Thoracic aorta (tissue), 2 donors: ENCODE results near the gene LYRM4. TPM values are rescaled to one million over a fixed set of nuclear protein-coding genes. Genes with fewer than 3 reads are reported as not detected.

Experiments
- ATAC-seq: fragments of 150-250 bp; one replicate; pipeline ENCODE4 v1.8.0; 2017; ENCODE audit warnings: low read depth; ENCODE audit not compliant: insufficient number of reproducible peaks, low FRiP score
- DNase-seq: peaks from one replicate; pipeline ENCODE4 v3.0.0-alpha.2; 2020; ENCODE audit warnings: low spot score
- H3K27ac ChIP-seq, 2 donors: fragments of 200-600 bp; sonication (generic); 1 replicate in 1 of 2; 2 replicates in 1 of 2; pipeline ENCODE4 v1.5.1; 2016; ENCODE audit warnings: mild to moderate bottlenecking in 2 of 2, moderate library complexity in 2 of 2
- H3K27me3 ChIP-seq: fragments of 200-600 bp; sonication (generic); replicated peaks from 2 replicates; pipeline ENCODE4 v1.6.0; 2016; ENCODE audit warnings: mild to moderate bottlenecking; ENCODE audit not compliant: insufficient read depth
- H3K36me3 ChIP-seq: fragments of 200-600 bp; sonication (generic); one replicate; pipeline ENCODE4 v1.5.1; 2016
- H3K4me1 ChIP-seq, 2 donors: fragments of 200-600 bp; sonication (generic); 1 replicate in 1 of 2; 2 replicates in 1 of 2; pipeline versions ENCODE4 v1.5.1 to v1.6.0; 2016; ENCODE audit warnings: low read depth in 2 of 2, mild to moderate bottlenecking in 1 of 2; ENCODE audit not compliant: control insufficient read depth in 1 of 2
- H3K4me3 ChIP-seq: fragments of 200-600 bp; sonication (generic); 2 replicates; pipeline ENCODE4 v1.5.1; 2016; ENCODE audit warnings: mild to moderate bottlenecking
- H3K9me3 ChIP-seq: fragments of 200-600 bp; sonication (generic); 2 replicates; pipeline ENCODE4 v1.5.1; 2016
- CTCF ChIP-seq: fragments of 200-600 bp; sonication (generic); IDR thresholded peaks from one replicate; pipeline ENCODE4 v1.5.1; 2019; ENCODE audit warnings: antibody characterized with exemption
- total RNA-seq, 2 donors: library from RNA; depleted of rRNA; stranded (reverse); fragments of >200 nt; gene quantifications; one replicate each; pipeline versions ENCODE4 v1.1.0 to v1.2.3, GENCODE V29; 2016

Gene LYRM4
- total RNA-seq, 2 donors from 2014 or later = 6.9 to 27.2 TPM

GRCh38 chr6:5102267-5102970 lies 158.3 kb downstream of the LYRM4 start:
- no peak for DNase-seq
- Histone ChIP-seq H3K9me3 (no peaks in the 10 kb centered on the region), H3K27me3 (no peaks in the 10 kb centered on the region), H3K4me1 (no peaks in the 10 kb centered on the region), H3K4me3 (no peak overlapping the region), H3K36me3 (no peaks in the 10 kb centered on the region), H3K27ac (no peak overlapping the region)
- TF ChIP-seq CTCF = no peak
- ATAC-seq = no peak

- Histone ChIP-seq H3K4me1 (no peaks in the 10 kb centered on the region), H3K36me3 (no peaks in the 10 kb centered on the region), H3K27me3 (no peaks in the 10 kb centered on the region), H3K9me3 (no peaks in the 10 kb centered on the region), H3K27ac (no peak overlapping the region), H3K4me3 (no peak overlapping the region)
- no peak for TF ChIP-seq CTCF
- ATAC-seq (no peak), DNase-seq (no peak)
These were observed 159.9 kb downstream of the LYRM4 start for GRCh38 chr6:5100806-5101205.

GRCh38 chr6:5099537-5099936 lies 161.2 kb downstream of the LYRM4 start:
- DNase-seq (no peak), ATAC-seq (no peak)
- Histone ChIP-seq H3K27me3 (no peaks in the 10 kb centered on the region), H3K36me3 (no peaks in the 10 kb centered on the region), H3K9me3 (no peaks in the 10 kb centered on the region), H3K27ac (no peak overlapping the region), H3K4me1 (no peaks in the 10 kb centered on the region), H3K4me3 (no peak overlapping the region)
- no peak for TF ChIP-seq CTCF

GRCh38 chr6:5098501-5099270 lies 162.1 kb downstream of the LYRM4 start:
- H3K36me3 ChIP-seq = no peaks in the 10 kb centered on the region
- H3K27ac ChIP-seq = no peak overlapping the region
- ATAC-seq (no peak), DNase-seq (no peak)
- no peaks in the 10 kb centered on the region for H3K4me1 ChIP-seq
- no peak for TF ChIP-seq CTCF
- H3K27me3 ChIP-seq = no peaks in the 10 kb centered on the region
- no peak overlapping the region for H3K4me3 ChIP-seq
- no peaks in the 10 kb centered on the region for H3K9me3 ChIP-seq

- Histone ChIP-seq H3K36me3 (no peaks in the 10 kb centered on the region), H3K4me1 (no peaks in the 10 kb centered on the region), H3K27me3 (no peaks in the 10 kb centered on the region), H3K9me3 (no peaks in the 10 kb centered on the region), H3K27ac (peak overlapping the region in 1 of 2 donors; percentile 27), H3K4me3 (no peak overlapping the region)
- TF ChIP-seq CTCF = no peak
- no peak for DNase-seq
- ATAC-seq = no peak
These were observed 164.3 kb downstream of the LYRM4 start for GRCh38 chr6:5096482-5096881.
